ENCODE data around the gene OBP2A.
"Not testable (repeated sequence)": the region's sequence is repeated elsewhere in the genome, so short reads cannot be mapped to it uniquely, and the experiment has no call there.

Gene OBP2A

GRCh38 chr9:135545646-135546176, at the start of gene OBP2A:
Gene OBP2A, plus strand, starts transcription at chr9:135546126. Its CDS starts 55 bp downstream, at chr9:135546181.
- DNase-seq (ENCODE audit: low read depth in 2 of 3, low spot score in 2 of 3) = not testable (repeated sequence)

- DNase-seq (ENCODE audit: low read depth in 2 of 3, low spot score in 2 of 3) = no peak
Measured at GRCh38 chr9:135498381-135499126, 47.4 kb upstream of the OBP2A start.

- DNase-seq (ENCODE audit: low read depth in 2 of 3, low spot score in 2 of 3) = peak; percentile 65 to 73 (median 71)
Measured at GRCh38 chr9:135499326-135500070, 46.4 kb upstream of the OBP2A start.

GRCh38 chr9:135500071-135500524, 45.8 kb upstream of the OBP2A start:
- DNase-seq (ENCODE audit: low read depth in 2 of 3, low spot score in 2 of 3) = no peak

- DNase-seq (ENCODE audit: low read depth in 2 of 3, low spot score in 2 of 3) = peak; percentile 61 to 80 (median 69)
Measured at GRCh38 chr9:135500525-135501260, 45.2 kb upstream of the OBP2A start, which contains the start of gene MRPS2. Gene MRPS2, plus strand, starts transcription at chr9:135500682. Its CDS starts 29 bp downstream, at chr9:135500711.

- DNase-seq (ENCODE audit: low read depth in 2 of 3, low spot score in 2 of 3) = no peak
Measured at GRCh38 chr9:135501261-135502167, 44.4 kb upstream of the OBP2A start.

- DNase-seq (ENCODE audit: low read depth in 2 of 3, low spot score in 2 of 3) = no peak
Measured at GRCh38 chr9:135502168-135502872, 43.6 kb upstream of the OBP2A start.

GRCh38 chr9:135502873-135503321, 43.0 kb upstream of the OBP2A start:
- DNase-seq (ENCODE audit: low read depth in 2 of 3, low spot score in 2 of 3) = no peak

- DNase-seq (ENCODE audit: low read depth in 2 of 3, low spot score in 2 of 3) = no peak
Measured at GRCh38 chr9:135503371-135504261, 42.3 kb upstream of the OBP2A start.

- no peak for DNase-seq (ENCODE audit: low read depth in 2 of 3, low spot score in 2 of 3)
Measured at GRCh38 chr9:135504262-135505243, 41.4 kb upstream of the OBP2A start.

- DNase-seq (ENCODE audit: low read depth in 2 of 3, low spot score in 2 of 3) = no peak
Measured at GRCh38 chr9:135505406-135506187, 40.3 kb upstream of the OBP2A start.

- DNase-seq (ENCODE audit: low read depth in 2 of 3, low spot score in 2 of 3) = no peak
Measured at GRCh38 chr9:135506327-135507103, 39.4 kb upstream of the OBP2A start.

- DNase-seq (ENCODE audit: low read depth in 2 of 3, low spot score in 2 of 3) = no peak
Measured at GRCh38 chr9:135507104-135508035, 38.6 kb upstream of the OBP2A start.

GRCh38 chr9:135508211-135508820, 37.6 kb upstream of the OBP2A start:
- no peak for DNase-seq (ENCODE audit: low read depth in 2 of 3, low spot score in 2 of 3)
